GM18505 (cell line): ENCODE data around the gene EXOC1.

Experiments used
- ATAC-seq: cut with Tn5 transposase; IDR thresholded peaks from one replicate; pipeline ENCODE4 v1.9.1; 2021; ENCODE audit not compliant: unreplicated experiment
- POLR2A ChIP-seq: IDR thresholded peaks from 4 replicates; pipeline ENCODE4 v1.6.1; 2011; ENCODE audit warnings: borderline replicate concordance; ENCODE audit not compliant: insufficient read depth, insufficient read length; ENCODE audit errors: extremely low read depth

Gene EXOC1

GRCh38 chr4:55853484-55854046 is at the start of gene EXOC1:
Gene EXOC1, plus strand, starts transcription at chr4:55853648. Its CDS starts 4,676 bp downstream, at chr4:55858324.
- ATAC-seq = peak; percentile 99
- TF ChIP-seq POLR2A = peak; percentile 78

GRCh38 chr4:55807556-55807955 is 45.9 kb upstream of the EXOC1 start:
- TF ChIP-seq POLR2A = no peak
- ATAC-seq = no peak

- no peak for ATAC-seq
- TF ChIP-seq POLR2A = no peak
Measured at GRCh38 chr4:55808186-55808585, 45.3 kb upstream of the EXOC1 start.

- no peak for TF ChIP-seq POLR2A
- no peak for ATAC-seq
Measured at GRCh38 chr4:55808632-55809031, 44.8 kb upstream of the EXOC1 start.

GRCh38 chr4:55817691-55818090 is 35.8 kb upstream of the EXOC1 start:
- no peak for TF ChIP-seq POLR2A
- ATAC-seq = no peak

GRCh38 chr4:55819634-55820033 is 33.8 kb upstream of the EXOC1 start, which contains the start of gene EXOC1L:
Gene EXOC1L, plus strand, starts transcription at chr4:55819790. Its CDS starts 237 bp downstream, at chr4:55820027.
- ATAC-seq = no peak
- TF ChIP-seq POLR2A = no peak

GRCh38 chr4:55820279-55820678 is 33.2 kb upstream of the EXOC1 start:
- TF ChIP-seq POLR2A = no peak

GRCh38 chr4:55822329-55822728 is 31.1 kb upstream of the EXOC1 start:
- no peak for TF ChIP-seq POLR2A
- no peak for ATAC-seq

More at GRCh38 chr4:55820279-55820678, 33.2 kb upstream of the EXOC1 start:
- ATAC-seq = no peak

- no peak for ATAC-seq
Measured at GRCh38 chr4:55824865-55825264, 28.6 kb upstream of the EXOC1 start.

GRCh38 chr4:55826986-55827385 is 26.5 kb upstream of the EXOC1 start:
- TF ChIP-seq POLR2A = no peak
- no peak for ATAC-seq

More at GRCh38 chr4:55824865-55825264, 28.6 kb upstream of the EXOC1 start:
- TF ChIP-seq POLR2A = no peak

GRCh38 chr4:55827582-55827981 is 25.9 kb upstream of the EXOC1 start:
- TF ChIP-seq POLR2A = no peak
- no peak for ATAC-seq

GRCh38 chr4:55830048-55830447 is 23.4 kb upstream of the EXOC1 start:
- ATAC-seq = no peak
- TF ChIP-seq POLR2A = no peak

GRCh38 chr4:55830716-55831115 is 22.7 kb upstream of the EXOC1 start:
- TF ChIP-seq POLR2A = no peak
- ATAC-seq = no peak

GRCh38 chr4:55834086-55834795 is 19.2 kb upstream of the EXOC1 start:
- TF ChIP-seq POLR2A = no peak
- ATAC-seq = no peak
